NCI-H2029 (cell line): ENCODE results near the gene RNASE13.

Experiments
- DNase-seq: peaks from one replicate; lab custom pipeline; 2025; lab: John Stamatoyannopoulos, UW

Gene RNASE13

DNA sequence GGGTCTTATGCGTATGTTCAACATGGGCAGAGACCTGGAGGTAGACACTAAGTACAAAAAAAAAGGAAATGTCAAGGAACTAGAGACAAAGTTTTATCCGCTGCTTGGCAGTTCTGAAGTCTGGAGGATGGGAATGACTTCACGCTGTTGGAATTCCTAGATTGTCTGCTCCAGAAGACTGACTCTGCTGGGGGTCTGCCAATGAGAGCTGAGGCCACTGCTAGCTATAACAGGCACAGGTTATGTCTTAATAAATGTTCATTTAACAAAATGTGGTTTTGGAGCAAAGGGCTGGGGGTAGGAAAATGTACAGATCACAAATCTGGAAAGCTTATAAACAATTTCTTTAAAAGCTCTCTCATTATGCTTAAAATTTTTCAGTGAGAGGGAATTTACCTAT, 28.9 kb upstream of the RNASE13 start:
- no peak for DNase-seq

- DNase-seq: no peak
Observed at GRCh38 chr14:21061347-21061668, 26.7 kb upstream of the RNASE13 start.

DNA sequence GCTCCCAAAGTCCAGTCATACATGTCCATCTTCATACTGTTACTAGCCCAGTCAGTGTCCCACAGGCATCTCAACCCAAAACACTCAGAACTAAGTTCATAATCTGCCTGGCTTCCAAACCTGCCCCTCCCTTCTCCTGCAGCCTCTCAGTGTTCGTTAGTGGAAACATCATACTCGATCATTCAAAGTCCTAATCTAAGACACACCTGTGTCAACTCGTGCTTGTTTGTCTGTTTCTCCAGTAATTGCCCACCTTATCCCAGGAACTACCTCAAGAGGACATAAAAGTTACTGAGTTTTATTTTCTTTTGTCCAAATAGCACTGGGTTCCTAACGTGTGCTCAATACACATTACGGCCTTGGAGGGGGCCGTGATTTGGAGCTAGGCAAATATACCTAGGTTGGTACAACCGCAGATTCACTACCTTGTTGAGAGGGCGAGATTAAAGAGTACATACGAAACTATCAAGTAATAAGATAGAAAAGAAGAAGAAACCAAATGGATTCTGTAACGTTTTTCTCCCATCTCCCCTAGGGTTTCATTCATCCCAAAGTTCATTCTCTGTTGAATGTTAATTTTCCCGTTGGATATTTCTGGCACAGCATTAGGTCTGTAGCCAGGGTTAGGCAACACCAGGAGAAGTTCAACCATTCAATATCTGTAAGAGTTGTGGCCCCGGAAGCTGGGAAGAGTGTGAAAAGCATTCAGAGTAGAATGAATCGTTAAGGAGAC, 26.2 kb upstream of the RNASE13 start:
- DNase-seq: no peak

GRCh38 chr14:21059842-21060613, 25.4 kb upstream of the RNASE13 start:
- DNase-seq: no peak

DNA sequence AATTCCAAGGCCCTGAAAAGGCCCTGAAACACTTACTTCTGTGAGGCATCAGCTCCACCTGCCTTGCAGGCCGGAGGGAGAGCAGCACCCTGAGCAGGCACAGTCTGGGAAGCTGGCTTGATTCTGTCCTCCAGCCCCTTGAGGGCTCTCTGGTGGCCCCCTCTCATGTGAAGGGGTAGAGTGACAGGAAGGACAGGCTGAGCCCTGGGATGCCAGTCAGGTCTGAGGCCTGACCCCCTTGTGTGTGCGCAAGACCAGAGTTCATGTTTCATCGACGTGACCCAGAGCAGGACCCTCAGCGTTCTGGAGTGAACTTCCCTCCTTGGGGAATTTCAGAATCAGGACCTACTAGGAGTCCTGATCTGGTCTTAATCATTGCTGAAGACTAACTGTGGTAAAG, 24.3 kb upstream of the RNASE13 start:
- DNase-seq: no peak

DNA sequence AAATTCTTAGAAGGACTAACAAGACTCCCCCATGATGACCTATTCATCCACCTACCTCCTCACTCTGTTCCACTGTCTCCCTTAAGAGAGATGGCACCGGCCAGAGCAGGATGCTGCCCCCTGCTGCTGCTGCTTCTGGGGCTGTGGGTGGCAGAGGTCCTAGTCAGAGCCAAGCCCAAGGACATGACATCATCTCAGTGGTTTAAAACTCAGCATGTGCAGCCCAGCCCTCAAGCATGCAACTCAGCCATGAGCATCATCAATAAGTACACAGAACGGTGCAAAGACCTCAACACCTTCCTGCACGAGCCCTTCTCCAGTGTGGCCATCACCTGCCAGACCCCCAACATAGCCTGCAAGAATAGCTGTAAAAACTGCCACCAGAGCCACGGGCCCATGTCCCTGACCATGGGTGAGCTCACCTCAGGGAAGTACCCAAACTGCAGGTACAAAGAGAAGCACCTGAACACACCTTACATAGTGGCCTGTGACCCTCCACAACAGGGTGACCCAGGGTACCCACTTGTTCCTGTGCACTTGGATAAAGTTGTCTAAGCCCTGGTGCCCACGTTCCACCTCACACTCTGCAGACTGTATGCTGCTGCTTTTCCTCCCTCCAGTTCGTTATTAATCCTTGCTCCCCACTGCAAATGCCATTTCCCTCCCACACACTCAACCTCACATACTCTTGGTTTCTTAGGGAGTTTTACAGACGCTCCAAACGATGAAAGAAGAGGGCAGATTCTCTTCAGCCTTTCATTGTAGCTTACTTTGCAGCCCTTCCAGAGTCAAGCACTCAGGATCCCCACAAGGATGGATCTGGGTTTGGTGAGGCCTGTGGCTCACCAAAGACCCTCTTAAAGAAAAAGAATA, 23.4 kb upstream of the RNASE13 start, which contains the start of gene RNASE8:
TSS of gene RNASE8 (plus strand) at position 20 of the 873 bp plus-strand sequence. CDS start at position 91, 71 bp downstream.
- no peak for DNase-seq

- no peak for DNase-seq
Observed at GRCh38 chr14:21056520-21057163, 22.0 kb upstream of the RNASE13 start.

DNA sequence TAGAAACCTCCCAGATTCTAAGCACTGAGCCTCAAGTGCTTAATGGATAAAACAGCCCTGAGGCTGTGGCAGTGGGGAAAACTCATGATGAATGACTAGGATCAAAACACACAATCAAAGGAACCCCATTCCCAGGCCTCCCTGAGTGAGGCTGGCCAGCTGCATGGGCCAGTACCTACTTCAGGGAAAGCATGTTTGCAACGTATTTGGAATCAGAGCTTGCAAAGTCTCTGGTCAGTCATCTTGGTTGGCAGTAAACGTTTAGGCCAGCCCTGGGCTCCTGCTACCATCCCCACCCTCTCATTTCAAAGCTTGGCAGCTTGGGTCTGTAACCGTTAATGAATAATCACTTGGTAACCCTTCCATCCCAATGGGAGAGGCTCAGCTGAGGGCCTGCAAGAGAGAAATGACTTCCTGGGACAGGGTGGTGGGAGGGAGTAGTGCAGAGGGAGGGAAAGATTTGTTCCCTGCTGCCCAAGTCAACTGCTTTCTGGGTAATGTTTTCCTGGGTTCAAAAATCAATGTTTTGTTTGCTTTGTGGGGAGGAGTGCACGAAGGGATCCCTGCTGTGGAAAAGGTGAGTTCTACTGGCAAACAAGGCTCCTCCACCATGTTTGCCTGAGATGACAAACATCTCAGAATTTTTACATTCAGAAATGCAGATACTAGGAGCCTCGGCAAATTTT, 21.0 kb upstream of the RNASE13 start:
- no peak for DNase-seq

- no peak for DNase-seq
Observed at GRCh38 chr14:21054768-21055145, 20.1 kb upstream of the RNASE13 start.

- no peak for DNase-seq
Observed at GRCh38 chr14:21054123-21054767, 19.6 kb upstream of the RNASE13 start.

- no peak for DNase-seq
Observed at GRCh38 chr14:21053184-21054122, 18.8 kb upstream of the RNASE13 start.

DNA sequence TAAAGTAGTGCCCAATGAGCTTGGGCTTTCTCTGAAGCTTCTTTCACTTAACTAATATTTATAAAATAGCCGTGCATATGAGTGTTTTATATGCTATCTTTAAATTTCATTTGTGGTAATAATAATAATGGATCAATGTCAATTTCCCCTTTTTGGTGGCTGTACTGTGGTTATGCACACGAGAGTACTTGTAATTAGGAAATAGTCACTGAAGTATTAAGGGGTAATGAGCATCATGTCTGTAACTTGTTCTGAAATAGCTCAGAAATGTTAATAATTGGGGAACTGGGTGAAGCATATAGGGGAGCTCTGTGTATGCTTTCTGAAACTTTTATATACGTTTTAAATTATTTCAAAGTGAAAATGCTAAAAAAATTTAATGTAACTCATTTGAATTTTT, 16.0 kb upstream of the RNASE13 start:
- no peak for DNase-seq

DNA sequence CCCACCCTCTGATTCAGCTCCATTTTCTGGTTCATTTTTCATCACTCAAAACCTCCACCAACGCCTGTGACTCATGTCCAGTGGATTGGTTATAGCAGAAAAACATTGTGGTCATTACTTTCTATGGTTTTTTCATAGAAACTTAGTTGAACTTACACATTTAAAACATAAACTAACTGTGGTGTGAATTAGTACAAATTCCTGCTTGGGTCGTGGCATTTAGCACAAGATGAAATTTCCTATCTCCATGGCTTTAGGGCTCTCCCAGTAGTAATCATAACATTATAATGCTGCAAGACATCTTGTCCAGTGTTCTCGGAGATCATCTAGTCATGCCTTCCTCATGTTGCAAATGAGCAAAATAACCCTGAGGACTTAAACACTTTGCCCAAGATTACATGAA, 14.7 kb upstream of the RNASE13 start:
- no peak for DNase-seq

DNA sequence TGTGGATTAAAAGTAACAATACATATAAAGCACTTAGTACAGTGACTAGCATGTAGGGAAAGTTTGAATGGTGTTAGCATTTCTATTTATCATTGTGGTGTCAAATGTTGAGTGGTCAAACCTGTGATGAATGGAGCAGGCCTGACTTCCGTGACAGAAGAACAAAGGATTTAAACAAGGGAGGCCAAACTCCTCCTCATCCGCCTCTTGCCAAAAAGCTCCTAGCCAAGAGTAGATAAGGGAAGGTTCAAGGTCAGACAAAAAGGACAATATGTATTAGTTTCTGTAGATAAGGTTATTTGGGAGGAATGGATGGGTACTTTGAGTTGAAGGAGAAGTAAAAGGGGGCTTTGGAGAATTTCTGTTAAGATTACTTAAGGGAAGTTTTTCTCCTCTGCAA, 14.0 kb upstream of the RNASE13 start:
- no peak for DNase-seq

GRCh38 chr14:21047378-21047781, 12.8 kb upstream of the RNASE13 start:
- no peak for DNase-seq

DNA sequence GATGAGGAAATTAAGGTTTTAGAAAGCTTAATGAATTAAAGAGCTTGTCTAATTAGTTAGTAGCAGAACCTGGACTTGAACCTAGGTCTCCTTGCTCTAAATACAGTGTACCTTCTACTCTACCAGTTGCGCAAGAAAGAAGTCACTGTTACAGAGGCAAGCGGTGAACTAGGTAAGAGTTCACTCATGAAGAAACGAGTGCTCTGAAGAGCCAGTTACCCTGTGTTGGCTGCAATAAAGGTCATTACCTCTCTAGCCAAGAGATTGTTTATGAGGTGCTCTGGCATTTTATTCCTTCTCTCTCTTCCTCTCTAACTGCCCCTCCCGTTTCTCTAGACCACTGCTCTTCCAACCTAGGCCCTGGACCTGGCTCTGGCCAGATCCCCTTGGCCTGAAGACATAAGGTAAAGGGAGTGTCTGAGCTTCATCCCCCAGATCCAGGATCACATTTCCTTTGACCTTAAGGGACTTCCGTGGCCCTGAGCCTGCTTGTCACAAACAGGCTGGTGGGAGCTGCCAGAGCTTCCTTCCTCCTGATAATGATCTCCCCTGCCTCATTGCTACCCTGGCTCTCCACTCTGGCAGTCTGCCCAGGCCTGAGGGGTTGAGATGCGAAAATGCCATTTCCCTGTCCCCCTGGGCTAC, 9.5 kb upstream of the RNASE13 start:
- DNase-seq: peak; percentile 20

DNA sequence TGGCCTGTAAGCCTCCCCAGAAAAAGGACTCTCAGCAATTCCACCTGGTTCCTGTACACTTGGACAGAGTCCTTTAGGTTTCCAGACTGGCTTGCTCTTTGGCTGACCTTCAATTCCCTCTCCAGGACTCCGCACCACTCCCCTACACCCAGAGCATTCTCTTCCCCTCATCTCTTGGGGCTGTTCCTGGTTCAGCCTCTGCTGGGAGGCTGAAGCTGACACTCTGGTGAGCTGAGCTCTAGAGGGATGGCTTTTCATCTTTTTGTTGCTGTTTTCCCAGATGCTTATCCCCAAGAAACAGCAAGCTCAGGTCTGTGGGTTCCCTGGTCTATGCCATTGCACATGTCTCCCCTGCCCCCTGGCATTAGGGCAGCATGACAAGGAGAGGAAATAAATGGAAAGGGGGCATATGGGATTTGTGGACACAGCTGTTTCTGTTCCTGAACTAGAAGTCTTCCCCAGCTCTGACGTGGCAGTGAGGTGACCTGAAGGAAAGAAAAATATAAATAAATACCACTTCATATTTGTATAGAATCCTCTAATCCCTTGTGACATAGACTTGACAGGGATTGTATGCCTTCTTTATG, 8.9 kb upstream of the RNASE13 start:
- no peak for DNase-seq

DNA sequence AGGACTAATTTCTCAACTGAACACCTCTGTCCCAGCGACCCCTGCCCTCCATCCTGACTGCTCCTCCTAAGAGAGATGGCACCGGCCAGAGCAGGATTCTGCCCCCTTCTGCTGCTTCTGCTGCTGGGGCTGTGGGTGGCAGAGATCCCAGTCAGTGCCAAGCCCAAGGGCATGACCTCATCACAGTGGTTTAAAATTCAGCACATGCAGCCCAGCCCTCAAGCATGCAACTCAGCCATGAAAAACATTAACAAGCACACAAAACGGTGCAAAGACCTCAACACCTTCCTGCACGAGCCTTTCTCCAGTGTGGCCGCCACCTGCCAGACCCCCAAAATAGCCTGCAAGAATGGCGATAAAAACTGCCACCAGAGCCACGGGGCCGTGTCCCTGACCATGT, 8.3 kb upstream of the RNASE13 start:
- DNase-seq: no peak
